Ramos (cell line): Measurements from ENCODE around the gene PSMC3.

Experiments
- in situ Hi-C: fragments of 300-500 bp; cut with MboI; formaldehyde crosslinking; loops from one replicate; pipeline ENCODE4 v1.14.3; 2022; ENCODE audit warnings: low sequenced_read_pairs; ENCODE audit not compliant: unreplicated experiment

PSMC3 gene

GRCh38 chr11:47415949-47416472, 10.2 kb downstream of the PSMC3 start:
- in situ Hi-C loops: no loop called here

GRCh38 chr11:47415091-47415854, 11.0 kb downstream of the PSMC3 start:
- in situ Hi-C loops: no loop called here

GRCh38 chr11:47414685-47415070, 11.6 kb downstream of the PSMC3 start:
- in situ Hi-C loops: no loop called here

- in situ Hi-C loops: no loop called here
Measured at GRCh38 chr11:47413908-47414684, 12.1 kb downstream of the PSMC3 start.

- in situ Hi-C loops: no loop called here
Measured at GRCh38 chr11:47413351-47413750, 12.9 kb downstream of the PSMC3 start.

GRCh38 chr11:47411884-47412746, 14.1 kb downstream of the PSMC3 start:
- in situ Hi-C loops: no loop called here

- in situ Hi-C loops: no loop called here
Measured at GRCh38 chr11:47410370-47411264, 15.6 kb downstream of the PSMC3 start.

GRCh38 chr11:47409440-47410369, 16.5 kb downstream of the PSMC3 start:
- in situ Hi-C loops: no loop called here

- in situ Hi-C loops: no loop called here
Measured at GRCh38 chr11:47408598-47409439, 17.4 kb downstream of the PSMC3 start.

- in situ Hi-C loops: no loop called here
Measured at GRCh38 chr11:47407746-47408590, 18.3 kb downstream of the PSMC3 start, which contains the start of gene SLC39A13. Gene SLC39A13 (plus strand): TSS chr11:47408590. CDS start chr11:47410095, 1,505 bp downstream.

GRCh38 chr11:47406896-47407745, 19.1 kb downstream of the PSMC3 start:
- in situ Hi-C loops: no loop called here

GRCh38 chr11:47403571-47403970, 22.7 kb downstream of the PSMC3 start:
- in situ Hi-C loops: no loop called here

- in situ Hi-C loops: no loop called here
Measured at GRCh38 chr11:47403135-47403534, 23.1 kb downstream of the PSMC3 start.

GRCh38 chr11:47400768-47401279, 25.4 kb downstream of the PSMC3 start:
- in situ Hi-C loops: no loop called here
